HCT116 (cell line): Measurements from ENCODE around the gene HSD17B13.

ENCODE experiments used
- CBX3 ChIP-seq: IDR thresholded peaks from 2 replicates; pipeline ENCODE4 v1.6.1; 2012; ENCODE audit warnings: low read depth
- CTCF ChIP-seq, 3 experiments: fragments of 200-600 bp in 1 of 3; sonication (generic) in 1 of 3; IDR thresholded peaks in 2 of 3; conservative IDR thresholded peaks in 1 of 3; 2 replicates each; pipeline ENCODE4 v1.5.1; 2012 to 2017; ENCODE audit warnings: low read depth in 2 of 3, low read length in 2 of 3, antibody characterized with exemption in 1 of 3, borderline replicate concordance in 1 of 3, control low read depth in 1 of 3, mild to moderate bottlenecking in 1 of 3, mixed read lengths in 1 of 3, mixed run types in 1 of 3, moderate library complexity in 1 of 3; ENCODE audit not compliant: insufficient read depth in 1 of 3
- ELF1 ChIP-seq: IDR thresholded peaks from 2 replicates; pipeline ENCODE4 v1.6.1; 2012; ENCODE audit warnings: low read depth, borderline replicate concordance
- EZH2 ChIP-seq: fragments of 200-600 bp; sonication (generic); IDR thresholded peaks from 2 replicates; pipeline ENCODE4 v1.6.1; 2017; ENCODE audit warnings: antibody characterized with exemption, mixed run types
- MAX ChIP-seq: IDR thresholded peaks from 2 replicates; pipeline ENCODE4 v1.6.1; 2012
- POLR2A ChIP-seq: IDR thresholded peaks from 2 replicates; pipeline ENCODE4 v1.7.0; 2011; ENCODE audit warnings: borderline replicate concordance; ENCODE audit not compliant: insufficient read depth, insufficient read length; ENCODE audit errors: extremely low read depth
- POLR2AphosphoS5 ChIP-seq: IDR thresholded peaks from 2 replicates; pipeline ENCODE4 v1.6.1; 2011; ENCODE audit warnings: mild to moderate bottlenecking, low read depth, low read length, moderate library complexity
- REST ChIP-seq: IDR thresholded peaks from 2 replicates; pipeline ENCODE4 v1.6.1; 2012; ENCODE audit warnings: low read depth
- SP1 ChIP-seq: IDR thresholded peaks from 2 replicates; pipeline ENCODE4 v1.6.1; 2012; ENCODE audit warnings: low read depth
- TCF7L2 ChIP-seq: IDR thresholded peaks from 2 replicates; pipeline ENCODE4 v1.7.0; 2011; ENCODE audit warnings: borderline replicate concordance, inconsistent platforms; ENCODE audit not compliant: insufficient read depth, insufficient read length; ENCODE audit errors: extremely low read depth
- YY1 ChIP-seq: IDR thresholded peaks from 2 replicates; pipeline ENCODE4 v1.6.1; 2011; ENCODE audit warnings: low read length, low read depth, moderate library complexity, mild to moderate bottlenecking; ENCODE audit not compliant: insufficient replicate concordance; ENCODE audit errors: extremely low read depth
- ZFX ChIP-seq: fragments of 450-650 bp; IDR thresholded peaks from 2 replicates; pipeline ENCODE4 v1.6.1; 2017
- ZNF274 ChIP-seq: fragments of 200-500 bp; sonication (Bioruptor generic); IDR thresholded peaks from 2 replicates; pipeline ENCODE4 v1.6.1; 2014; ENCODE audit warnings: mild to moderate bottlenecking, low read depth, low read length, inconsistent platforms

GRCh38 chr4:87333267-87333666 lies 10.6 kb upstream of the HSD17B13 start:
- no peak for TF ChIP-seq CTCF (IDR thresholded peaks at IDR 0.05 in 2 of 3, conservative IDR thresholded peaks at IDR 0.05 in 1 of 3; ENCODE audit: borderline replicate concordance in 1 of 3, insufficient read depth in 1 of 3, low read depth in 2 of 3, low read length in 2 of 3)
- no peak for TF ChIP-seq POLR2A
- TF ChIP-seq POLR2AphosphoS5, result no peak
- no peak for TF ChIP-seq ZFX
- TF ChIP-seq ZNF274, result no peak
- no peak for TF ChIP-seq YY1
- no peak for TF ChIP-seq CBX3
- TF ChIP-seq SP1, result no peak
- no peak for TF ChIP-seq ELF1
- no peak for TF ChIP-seq EZH2
- TF ChIP-seq MAX, result no peak
- no peak for TF ChIP-seq REST
- TF ChIP-seq TCF7L2, result no peak
